Activated CD4-positive, alpha-beta T cell treated with anti-CD3 and anti-CD28 coated beads, Interleukin-2, amount 10 ng/mL, durations not matched to agents 7 days and 5 days (primary cell): ENCODE data around the gene HERC4. TPM values are rescaled to one million over a fixed set of nuclear protein-coding genes. Genes with fewer than 3 reads are reported as not detected.

Source experiments
- CTCF ChIA-PET: fragments of 350-600 bp; sonication (Branson Sonifier 250); formaldehyde crosslinking; loops from one replicate; lab custom pipeline; 2021; ENCODE audit warnings: antibody characterized with exemption; lab: Charles Lee
- POLR2A ChIA-PET: fragments of 350-600 bp; sonication (Branson Sonifier 250); formaldehyde crosslinking; loops from one replicate; lab custom pipeline; 2021; ENCODE audit warnings: antibody characterized with exemption; lab: Charles Lee
- DNase-seq: peaks from one replicate; pipeline ENCODE4 v3.0.0-alpha.2; 2020
- H3K27ac Mint-ChIP-seq: one replicate; pipeline ENCODE4 v1.8.0; 2021; ENCODE audit warnings: mild to moderate bottlenecking, moderate library complexity, mixed read lengths
- H3K27me3 Mint-ChIP-seq: one replicate; pipeline ENCODE4 v1.8.0; 2021; ENCODE audit warnings: mixed read lengths
- H3K36me3 Mint-ChIP-seq: one replicate; pipeline ENCODE4 v1.8.0; 2021; ENCODE audit warnings: low read depth, mixed read lengths
- H3K4me1 Mint-ChIP-seq: one replicate; pipeline ENCODE4 v1.8.0; 2021; ENCODE audit warnings: mixed read lengths
- H3K4me3 Mint-ChIP-seq: one replicate; pipeline ENCODE4 v1.8.0; 2021; ENCODE audit warnings: mild to moderate bottlenecking, moderate library complexity, mixed read lengths
- H3K9me3 Mint-ChIP-seq: one replicate; pipeline ENCODE4 v1.8.0; 2021; ENCODE audit warnings: mixed read lengths
- total RNA-seq, 2 experiments: library from RNA; stranded (reverse); gene quantifications; one replicate each; pipeline ENCODE4 v1.2.3, GENCODE V29; 2021

The HERC4 gene, protein sequence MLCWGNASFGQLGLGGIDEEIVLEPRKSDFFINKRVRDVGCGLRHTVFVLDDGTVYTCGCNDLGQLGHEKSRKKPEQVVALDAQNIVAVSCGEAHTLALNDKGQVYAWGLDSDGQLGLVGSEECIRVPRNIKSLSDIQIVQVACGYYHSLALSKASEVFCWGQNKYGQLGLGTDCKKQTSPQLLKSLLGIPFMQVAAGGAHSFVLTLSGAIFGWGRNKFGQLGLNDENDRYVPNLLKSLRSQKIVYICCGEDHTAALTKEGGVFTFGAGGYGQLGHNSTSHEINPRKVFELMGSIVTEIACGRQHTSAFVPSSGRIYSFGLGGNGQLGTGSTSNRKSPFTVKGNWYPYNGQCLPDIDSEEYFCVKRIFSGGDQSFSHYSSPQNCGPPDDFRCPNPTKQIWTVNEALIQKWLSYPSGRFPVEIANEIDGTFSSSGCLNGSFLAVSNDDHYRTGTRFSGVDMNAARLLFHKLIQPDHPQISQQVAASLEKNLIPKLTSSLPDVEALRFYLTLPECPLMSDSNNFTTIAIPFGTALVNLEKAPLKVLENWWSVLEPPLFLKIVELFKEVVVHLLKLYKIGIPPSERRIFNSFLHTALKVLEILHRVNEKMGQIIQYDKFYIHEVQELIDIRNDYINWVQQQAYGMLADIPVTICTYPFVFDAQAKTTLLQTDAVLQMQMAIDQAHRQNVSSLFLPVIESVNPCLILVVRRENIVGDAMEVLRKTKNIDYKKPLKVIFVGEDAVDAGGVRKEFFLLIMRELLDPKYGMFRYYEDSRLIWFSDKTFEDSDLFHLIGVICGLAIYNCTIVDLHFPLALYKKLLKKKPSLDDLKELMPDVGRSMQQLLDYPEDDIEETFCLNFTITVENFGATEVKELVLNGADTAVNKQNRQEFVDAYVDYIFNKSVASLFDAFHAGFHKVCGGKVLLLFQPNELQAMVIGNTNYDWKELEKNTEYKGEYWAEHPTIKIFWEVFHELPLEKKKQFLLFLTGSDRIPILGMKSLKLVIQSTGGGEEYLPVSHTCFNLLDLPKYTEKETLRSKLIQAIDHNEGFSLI
- 10 to 100 TPM; 53.8 to 58.3 TPM for total RNA-seq

- Mint-ChIP-seq H3K27ac (peak within 1 kb of the TSS; percentile 89), H3K4me1 (peaks cover 36% of the 10 kb centered on the region), H3K9me3 (peaks cover 5% of the 10 kb centered on the region), H3K27me3 (peaks cover 2% of the 10 kb centered on the region), H3K4me3 (peak within 1 kb of the TSS; percentile 89), H3K36me3 (peaks cover 17% of the 10 kb centered on the region)
- peak; percentile 89 for DNase-seq
- ChIA-PET CTCF (interaction anchor here (1.2 kb wide), 1 partner anchor 18 kb away, joined by 3 read pairs; no protein-coding TSS in a partner anchor), POLR2A (interaction anchor here (0.7 kb wide), 1 partner anchor 21 kb away, joined by 3 read pairs; no protein-coding TSS in a partner anchor)
These were observed at the start of gene HERC4 for GRCh38 chr10:68074775-68075549. TSS of gene HERC4 (minus strand) at chr10:68075283. CDS start at chr10:68073108, 2,175 bp downstream.

GRCh38 chr10:68124718-68125117, 49.6 kb upstream of the HERC4 start:
- no peak for DNase-seq
- peaks cover 7% of the 10 kb centered on the region for H3K27me3 Mint-ChIP-seq
- H3K36me3 Mint-ChIP-seq = no peaks in the 10 kb centered on the region
- CTCF ChIA-PET = no interaction called here
- POLR2A ChIA-PET = no interaction called here
- no peak overlapping the region for H3K4me3 Mint-ChIP-seq
- no peaks in the 10 kb centered on the region for H3K9me3 Mint-ChIP-seq
- H3K27ac Mint-ChIP-seq = no peak overlapping the region
- no peaks in the 10 kb centered on the region for H3K4me1 Mint-ChIP-seq

DNA sequence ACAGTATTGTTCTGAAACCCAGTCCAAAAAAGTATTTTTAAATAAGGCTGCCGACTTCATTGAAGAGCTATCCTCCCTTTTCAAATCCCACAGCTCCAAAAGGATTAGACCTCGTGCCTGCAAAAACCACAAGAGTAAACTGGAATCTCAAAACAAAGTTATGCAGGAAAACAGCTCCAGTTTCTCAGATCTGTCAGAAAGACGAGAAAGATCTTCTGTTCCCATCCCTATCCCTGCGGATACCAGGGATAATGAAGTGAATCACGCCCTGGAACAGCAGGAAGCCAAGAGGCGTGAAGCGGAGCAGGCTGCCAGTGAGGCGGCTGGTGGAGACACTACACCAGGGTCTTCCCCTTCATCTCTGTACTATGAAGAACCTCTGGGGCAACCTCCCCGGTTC, 46.8 kb upstream of the HERC4 start:
- no peak overlapping the region for H3K27ac Mint-ChIP-seq
- ChIA-PET CTCF (interaction anchor here (0.9 to 1.0 kb wide), 2 partner anchors 10 to 91 kb away, joined by 3 read pairs; no protein-coding TSS in a partner anchor), POLR2A (no interaction called here)
- H3K9me3 Mint-ChIP-seq = no peaks in the 10 kb centered on the region
- no peaks in the 10 kb centered on the region for H3K4me1 Mint-ChIP-seq
- H3K4me3 Mint-ChIP-seq = no peak overlapping the region
- H3K27me3 Mint-ChIP-seq = peaks cover 7% of the 10 kb centered on the region
- no peak for DNase-seq
- no peaks in the 10 kb centered on the region for H3K36me3 Mint-ChIP-seq

- H3K27me3 Mint-ChIP-seq = peaks cover 3% of the 10 kb centered on the region
- CTCF ChIA-PET = interaction anchor here (0.9 to 1.0 kb wide), 2 partner anchors 10 to 92 kb away, joined by 3 read pairs; no protein-coding TSS in a partner anchor
- H3K36me3 Mint-ChIP-seq = no peaks in the 10 kb centered on the region
- H3K9me3 Mint-ChIP-seq = no peaks in the 10 kb centered on the region
- DNase-seq = no peak
- POLR2A ChIA-PET = no interaction called here
- no peak overlapping the region for H3K27ac Mint-ChIP-seq
- no peak overlapping the region for H3K4me3 Mint-ChIP-seq
- H3K4me1 Mint-ChIP-seq = no peaks in the 10 kb centered on the region
These were observed 46.1 kb upstream of the HERC4 start for GRCh38 chr10:68121020-68121743.

DNA sequence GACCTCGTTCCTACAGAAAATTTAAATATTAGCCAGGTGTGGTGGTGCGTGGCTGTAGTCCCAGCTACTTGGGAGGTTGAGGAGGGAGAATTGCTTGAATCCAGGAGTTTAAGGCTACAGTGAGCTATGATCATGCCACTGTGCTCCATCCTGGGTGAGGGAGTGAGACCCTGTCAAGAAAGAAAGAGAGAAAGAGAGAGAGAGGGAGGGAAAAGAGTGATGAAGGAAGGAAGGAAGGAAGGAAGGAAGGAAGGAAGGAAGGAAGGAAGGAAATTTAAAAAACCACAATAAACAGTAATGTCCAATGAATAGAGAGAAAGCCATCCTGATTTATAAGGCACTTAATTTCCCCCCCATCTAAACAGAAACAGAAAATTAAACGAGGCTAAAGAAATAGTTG, 43.6 kb upstream of the HERC4 start:
- peaks cover 4% of the 10 kb centered on the region for H3K27me3 Mint-ChIP-seq
- no peaks in the 10 kb centered on the region for H3K36me3 Mint-ChIP-seq
- DNase-seq = no peak
- no peak overlapping the region for H3K27ac Mint-ChIP-seq
- H3K9me3 Mint-ChIP-seq = no peaks in the 10 kb centered on the region
- no peaks in the 10 kb centered on the region for H3K4me1 Mint-ChIP-seq
- no peak overlapping the region for H3K4me3 Mint-ChIP-seq
- CTCF ChIA-PET = no interaction called here
- POLR2A ChIA-PET = no interaction called here

- ChIA-PET POLR2A (no interaction called here), CTCF (no interaction called here)
- no peak overlapping the region for H3K27ac Mint-ChIP-seq
These were observed 37.8 kb upstream of the HERC4 start for GRCh38 chr10:68112837-68113236.

GRCh38 chr10:68111584-68111983, 36.5 kb upstream of the HERC4 start:
- Mint-ChIP-seq H3K4me3 (no peak overlapping the region), H3K4me1 (no peaks in the 10 kb centered on the region), H3K36me3 (no peaks in the 10 kb centered on the region), H3K27me3 (peaks cover 2% of the 10 kb centered on the region), H3K27ac (no peak overlapping the region), H3K9me3 (no peaks in the 10 kb centered on the region)
- no peak for DNase-seq
- ChIA-PET POLR2A (no interaction called here), CTCF (interaction anchor here (1.2 kb wide), 1 partner anchor 10 kb away, joined by 3 read pairs; no protein-coding TSS in a partner anchor)

More at GRCh38 chr10:68112837-68113236, 37.8 kb upstream of the HERC4 start:
- Mint-ChIP-seq H3K4me3 (no peak overlapping the region), H3K36me3 (no peaks in the 10 kb centered on the region), H3K27me3 (peaks cover 2% of the 10 kb centered on the region), H3K4me1 (no peaks in the 10 kb centered on the region), H3K9me3 (no peaks in the 10 kb centered on the region)
- no peak for DNase-seq

DNA sequence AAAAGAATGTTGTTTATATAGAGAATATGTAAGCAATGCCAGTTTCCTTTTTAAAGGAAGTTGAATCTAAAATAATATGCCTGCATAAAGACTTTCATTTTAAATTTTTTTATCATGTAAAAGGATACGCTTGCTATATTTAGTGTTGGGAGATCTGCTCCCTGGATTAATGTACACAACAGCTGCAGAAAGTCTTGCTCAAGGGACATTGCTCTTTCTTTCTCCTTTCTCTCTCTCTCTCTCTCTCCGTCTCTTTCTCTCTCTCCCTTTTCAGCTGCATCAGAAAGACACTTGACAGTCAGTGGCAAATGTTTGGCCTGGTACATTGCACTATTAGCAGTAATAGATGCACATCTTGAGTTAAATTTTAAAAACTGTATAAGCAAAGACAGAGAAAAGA, 34.9 kb upstream of the HERC4 start:
- Mint-ChIP-seq H3K9me3 (no peaks in the 10 kb centered on the region), H3K4me3 (no peak overlapping the region), H3K27me3 (no peaks in the 10 kb centered on the region), H3K36me3 (no peaks in the 10 kb centered on the region), H3K4me1 (no peaks in the 10 kb centered on the region), H3K27ac (no peak overlapping the region)
- POLR2A ChIA-PET = no interaction called here
- CTCF ChIA-PET = no interaction called here
- DNase-seq = no peak

DNA sequence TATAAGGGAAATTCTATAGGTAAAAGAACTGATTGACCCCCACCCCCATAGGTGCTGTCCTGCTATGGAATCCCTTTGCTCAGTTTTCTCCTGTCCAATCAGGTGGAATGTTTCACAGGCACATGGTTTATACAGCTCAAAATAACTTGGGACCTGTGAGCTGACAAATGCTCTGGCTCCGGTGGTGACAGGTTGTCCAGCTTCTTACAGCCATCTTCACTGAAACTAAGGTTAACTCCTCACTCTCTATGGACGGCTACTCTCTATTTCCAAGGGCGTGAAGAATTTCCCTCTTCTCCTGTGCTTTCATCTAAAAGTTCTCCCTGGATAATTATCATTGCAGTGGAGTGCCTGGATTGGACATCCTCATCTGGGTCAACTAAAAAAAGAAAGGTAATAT, 34.2 kb upstream of the HERC4 start, which contains the start of gene MYPN:
MYPN (plus strand) TSS at position 158 of the 400 bp plus-strand sequence. CDS start 11,951 bp downstream, outside the sequence.
- no peak for DNase-seq
- no peaks in the 10 kb centered on the region for H3K27me3 Mint-ChIP-seq
- no peaks in the 10 kb centered on the region for H3K4me1 Mint-ChIP-seq
- no peak within 1 kb of the TSS for H3K4me3 Mint-ChIP-seq
- ChIA-PET CTCF (interaction anchor here (1.1 kb wide), 1 partner anchor 17 kb away, joined by 3 read pairs; no protein-coding TSS in a partner anchor), POLR2A (no interaction called here)
- H3K27ac Mint-ChIP-seq = no peak within 1 kb of the TSS
- H3K36me3 Mint-ChIP-seq = no peaks in the 10 kb centered on the region
- no peaks in the 10 kb centered on the region for H3K9me3 Mint-ChIP-seq

DNA sequence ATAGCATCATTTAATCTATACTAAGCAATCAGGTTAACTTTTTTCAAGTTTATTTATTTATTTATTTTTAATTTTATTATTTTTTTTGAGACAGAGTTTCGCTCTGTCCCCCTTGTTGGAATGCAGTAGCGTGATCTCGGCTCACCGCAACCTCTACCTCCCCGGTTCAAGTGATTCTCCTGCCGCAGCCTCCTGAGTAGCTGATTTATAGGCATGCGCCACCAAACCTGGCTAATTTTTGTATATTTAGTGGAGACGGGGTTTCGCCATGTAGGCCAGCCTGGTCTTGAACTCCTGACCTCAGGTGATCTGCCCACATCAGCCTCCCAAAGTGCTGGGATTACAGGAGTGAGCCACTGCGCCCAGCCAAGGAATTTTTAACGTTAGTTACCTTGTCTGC, 33.6 kb upstream of the HERC4 start:
- no peaks in the 10 kb centered on the region for H3K9me3 Mint-ChIP-seq
- H3K27me3 Mint-ChIP-seq = no peaks in the 10 kb centered on the region
- ChIA-PET CTCF (interaction anchor here (1.1 kb wide), 1 partner anchor 16 kb away, joined by 3 read pairs; no protein-coding TSS in a partner anchor), POLR2A (no interaction called here)
- H3K27ac Mint-ChIP-seq = no peak overlapping the region
- no peaks in the 10 kb centered on the region for H3K4me1 Mint-ChIP-seq
- no peak for DNase-seq
- no peaks in the 10 kb centered on the region for H3K36me3 Mint-ChIP-seq
- H3K4me3 Mint-ChIP-seq = no peak overlapping the region

DNA sequence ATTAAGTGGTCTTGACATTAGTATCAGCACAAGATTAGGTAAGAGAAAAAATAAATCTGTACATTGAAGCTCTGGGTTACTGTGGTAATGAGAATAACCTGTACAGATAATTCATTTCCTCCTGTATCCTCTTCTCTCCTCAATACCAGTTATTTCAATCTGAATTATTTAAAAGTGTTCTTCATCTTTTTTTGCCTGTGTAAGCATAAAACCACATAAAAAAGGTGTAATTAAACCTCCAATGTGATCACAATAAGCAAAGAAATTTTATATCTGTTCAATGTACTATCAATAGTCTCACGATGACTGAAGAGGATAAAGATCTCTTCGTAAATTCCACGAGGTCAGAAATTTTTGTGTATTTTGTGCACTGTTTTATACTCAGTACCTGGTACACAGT, 33.0 kb upstream of the HERC4 start:
- Mint-ChIP-seq H3K4me1 (no peaks in the 10 kb centered on the region), H3K36me3 (no peaks in the 10 kb centered on the region), H3K9me3 (no peaks in the 10 kb centered on the region), H3K4me3 (no peak overlapping the region), H3K27ac (no peak overlapping the region), H3K27me3 (peaks cover 5% of the 10 kb centered on the region)
- no peak for DNase-seq
- ChIA-PET CTCF (no interaction called here), POLR2A (no interaction called here)
